Hematopoietic multipotent progenitor cell treated with erythropoietin and hydrocortisone succinate and interleukin-3 and kit ligand, for 4 days (in vitro differentiated cells): ENCODE data around the gene WDR48.

Experiments
- DNase-seq: peaks from one replicate; pipeline ENCODE4 v3.0.0-alpha.2; 2015

Gene WDR48

GRCh38 chr3:39103791-39104552 lies 52.2 kb downstream of the WDR48 start:
- no peak for DNase-seq

GRCh38 chr3:39104961-39105686 lies 53.3 kb downstream of the WDR48 start:
- DNase-seq, result peak; percentile 8

- no peak for DNase-seq
Observed at GRCh38 chr3:39105687-39106063, 53.9 kb downstream of the WDR48 start.

DNA sequence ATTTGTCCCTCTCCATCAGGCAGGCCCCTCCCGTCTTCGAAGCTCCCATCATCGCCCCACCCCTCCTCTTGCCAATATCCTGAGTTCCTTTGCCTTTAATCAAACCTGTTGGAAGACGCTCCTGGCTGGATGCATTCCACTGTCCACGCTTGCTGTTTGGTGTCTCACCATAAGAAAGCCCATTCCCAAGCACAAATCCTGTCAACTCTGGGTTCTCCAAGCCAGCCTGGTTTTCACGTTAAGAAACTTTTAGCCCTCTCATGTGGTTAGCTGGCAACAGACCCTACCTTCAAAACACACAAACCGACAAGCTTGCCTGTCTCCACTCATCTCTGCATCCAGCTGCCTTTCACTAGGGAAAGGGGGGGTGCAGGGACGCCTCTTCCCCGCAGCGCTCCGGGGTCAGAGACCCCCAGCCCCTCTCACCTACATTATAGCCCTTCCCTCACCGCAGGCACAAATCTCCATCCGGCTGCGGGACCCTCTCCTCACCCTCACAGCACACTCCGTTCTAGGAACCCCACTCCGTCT lies 54.5 kb downstream of the WDR48 start:
- DNase-seq, result peak; percentile 43

- DNase-seq, result peak; percentile 40
Observed at GRCh38 chr3:39106851-39107387, 55.1 kb downstream of the WDR48 start.

- DNase-seq, result peak; percentile 92
Observed at GRCh38 chr3:39107388-39108199, 55.8 kb downstream of the WDR48 start, which contains the start of the genes GORASP1 and TTC21A. Gene GORASP1, minus strand, starts transcription at chr3:39107627. Its CDS starts 86 bp downstream, at chr3:39107541. Gene TTC21A, plus strand, starts transcription at chr3:39107680. Its CDS starts 158 bp downstream, at chr3:39107838.

GRCh38 chr3:39108200-39108710 lies 56.4 kb downstream of the WDR48 start:
- peak; percentile 22 for DNase-seq

- no peak for DNase-seq
Observed at GRCh38 chr3:39109086-39109485, 57.3 kb downstream of the WDR48 start.

DNA sequence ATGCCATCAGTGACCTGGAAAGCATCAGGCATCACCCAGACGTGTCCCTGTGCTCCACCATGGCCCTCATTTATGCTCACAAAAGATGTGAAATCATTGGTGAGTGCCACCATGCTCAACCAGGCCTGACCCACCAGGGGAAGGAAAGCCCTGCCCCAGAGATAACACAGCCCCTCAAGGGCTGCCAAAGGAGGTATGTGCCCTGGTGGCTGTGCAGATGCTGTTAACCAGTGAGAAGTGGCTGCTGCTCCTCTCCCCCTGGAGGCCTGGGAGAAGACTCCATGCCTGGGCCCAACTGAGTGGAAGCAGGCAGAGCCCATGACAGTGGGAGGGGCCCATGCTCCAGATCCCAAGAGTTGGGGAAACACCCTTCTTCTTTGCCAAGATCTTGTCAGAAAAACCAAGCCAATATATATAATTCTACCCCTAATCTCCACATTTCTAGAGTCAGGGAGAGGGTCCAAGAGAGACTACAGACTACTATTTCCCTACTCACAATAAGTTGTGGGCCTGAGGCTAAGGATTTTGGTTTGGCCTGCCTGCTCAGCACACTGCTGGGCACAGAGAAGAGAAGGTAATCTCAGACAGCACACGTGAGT lies 58.3 kb downstream of the WDR48 start:
- peak; percentile 53 for DNase-seq

DNA sequence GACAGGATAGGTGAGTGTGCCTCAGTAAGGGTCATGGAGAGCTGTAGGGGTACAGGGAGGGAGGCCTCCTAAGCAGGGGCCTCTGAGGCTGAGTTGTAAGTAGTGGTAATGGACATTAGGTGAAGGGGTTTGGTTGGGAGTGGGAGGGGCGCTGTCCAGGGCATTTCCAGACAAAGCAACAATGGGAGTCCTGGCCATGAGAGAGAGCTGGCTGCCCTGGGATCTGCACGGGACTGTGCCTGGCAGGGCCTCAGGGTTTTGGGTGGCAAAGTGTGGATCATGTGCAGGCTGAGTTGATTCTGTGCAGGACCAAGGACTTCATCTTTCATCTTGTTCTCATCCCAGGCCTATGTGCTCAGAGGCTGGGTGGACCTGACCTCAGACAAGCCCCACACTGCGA lies 60.3 kb downstream of the WDR48 start:
- no peak for DNase-seq

DNA sequence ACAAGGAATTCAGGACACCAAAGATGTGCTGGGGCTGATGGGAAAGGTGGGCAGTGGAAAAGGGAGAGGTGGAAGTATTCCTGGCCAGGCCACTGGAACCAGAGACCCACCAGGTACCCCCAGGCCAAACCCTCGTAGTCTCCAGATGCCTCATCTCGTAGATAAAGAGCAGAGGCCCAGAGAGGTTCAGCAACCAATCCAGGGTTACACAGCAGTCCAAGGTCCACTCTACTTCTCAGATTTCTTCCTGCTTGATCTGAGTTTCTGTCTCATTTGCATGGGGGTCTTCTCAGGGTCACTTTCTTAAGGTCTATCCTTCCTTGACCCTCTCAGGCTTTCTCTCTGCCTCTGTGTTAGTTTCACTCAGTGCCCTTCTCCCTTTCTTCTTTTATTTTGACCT lies 60.7 kb downstream of the WDR48 start:
- no peak for DNase-seq

DNA sequence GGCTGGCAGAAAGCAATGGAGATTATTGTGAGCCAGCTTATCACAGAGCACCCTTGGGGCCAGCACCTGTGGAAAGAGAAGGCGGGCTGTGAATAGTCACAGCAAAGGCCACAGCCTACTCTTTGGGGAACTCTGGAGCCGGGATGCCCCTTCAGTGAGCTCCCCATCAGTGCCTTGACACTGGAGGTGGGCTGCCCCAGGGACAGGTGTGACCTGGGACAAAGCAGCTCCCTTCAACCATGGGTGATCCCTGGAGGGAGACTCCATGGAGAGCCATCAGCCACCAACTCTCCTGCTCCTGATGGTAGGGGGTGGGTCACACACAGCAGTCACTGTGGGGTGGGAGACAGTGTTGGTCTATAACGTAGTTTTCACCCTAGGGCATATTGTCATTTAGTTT lies 61.5 kb downstream of the WDR48 start:
- no peak for DNase-seq

DNA sequence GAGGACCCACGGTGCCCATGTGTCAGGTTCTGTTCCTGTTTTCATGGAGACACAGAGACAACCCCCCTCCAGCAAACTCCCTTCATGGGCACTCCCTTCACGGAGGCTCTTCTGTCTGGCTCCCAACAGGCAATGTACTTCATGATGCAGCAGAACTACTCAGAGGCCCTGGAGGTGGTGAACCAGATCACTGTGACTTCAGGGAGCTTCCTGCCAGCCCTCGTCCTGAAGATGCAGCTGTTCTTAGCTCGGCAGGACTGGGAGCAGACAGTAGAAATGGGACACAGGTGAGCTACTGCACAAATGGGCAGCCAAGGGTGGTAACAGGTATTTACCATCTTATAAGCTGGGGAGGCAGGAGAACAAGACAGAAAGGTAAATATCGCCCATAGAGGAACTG lies 62.6 kb downstream of the WDR48 start:
- no peak for DNase-seq

DNA sequence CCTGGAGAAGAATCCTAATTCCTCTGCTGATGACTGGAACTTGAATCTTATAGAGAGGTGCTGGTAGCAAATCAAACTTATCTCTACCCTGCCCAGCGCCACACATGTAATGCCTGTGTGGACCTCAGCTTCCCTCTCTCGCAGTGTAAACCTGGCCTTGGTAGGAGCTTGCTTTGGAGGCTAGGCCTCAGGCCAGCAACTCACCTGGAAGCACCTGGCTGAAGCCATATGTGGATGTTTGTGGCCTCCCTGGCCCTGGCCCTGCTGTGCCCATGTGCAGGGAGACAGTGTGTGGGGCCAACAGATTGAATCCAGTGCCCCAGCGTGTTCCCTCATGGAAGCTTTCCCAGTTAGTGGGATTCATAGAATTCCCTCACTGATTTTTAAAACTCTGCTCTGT lies 64.1 kb downstream of the WDR48 start:
- no peak for DNase-seq

- DNase-seq, result peak; percentile 55
Observed at GRCh38 chr3:39118079-39118478, 66.3 kb downstream of the WDR48 start.

- DNase-seq, result no peak
Observed at GRCh38 chr3:39118931-39119660, 67.3 kb downstream of the WDR48 start.

DNA sequence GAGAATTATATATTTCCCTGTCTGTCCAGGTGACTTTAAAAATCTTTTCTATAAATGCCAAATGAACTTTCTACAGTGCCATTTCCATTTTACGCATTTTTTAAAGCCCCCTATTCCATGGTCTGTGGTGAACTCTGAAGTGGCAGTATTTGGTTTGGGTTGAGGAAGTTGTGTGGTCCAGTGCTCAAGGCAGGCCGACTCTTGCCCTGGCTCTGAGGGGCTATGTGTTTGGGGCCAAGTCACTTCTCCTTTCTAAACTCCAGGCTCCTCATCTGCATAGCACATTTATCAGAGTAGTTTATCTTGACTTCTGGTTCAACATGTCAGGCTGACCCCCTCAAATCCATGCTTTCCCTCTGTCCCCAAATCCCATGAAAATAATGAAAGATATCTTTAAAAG lies 69.8 kb downstream of the WDR48 start:
- peak; percentile 66 for DNase-seq

GRCh38 chr3:39122813-39123212 lies 71.0 kb downstream of the WDR48 start:
- no peak for DNase-seq

- DNase-seq, result no peak
Observed at GRCh38 chr3:39124876-39125840, 73.3 kb downstream of the WDR48 start.

GRCh38 chr3:39125841-39126500 lies 74.2 kb downstream of the WDR48 start:
- no peak for DNase-seq
